GM12875 (cell line): ENCODE data around the gene PTN.

Experiments used
- H3K4me3 ChIP-seq: one replicate; pipeline ENCODE4 v1.5.1; 2011; ENCODE audit warnings: low read depth, low read length, control low read depth
- TF ChIP-seq, protein P1 (sequence below): IDR thresholded peaks from 2 replicates; pipeline ENCODE4 v1.5.1; 2011; ENCODE audit warnings: low read depth, mild to moderate bottlenecking, control low read depth, inconsistent platforms, low read length, moderate library complexity, borderline replicate concordance; ENCODE audit not compliant: insufficient read depth

The PTN gene

DNA sequence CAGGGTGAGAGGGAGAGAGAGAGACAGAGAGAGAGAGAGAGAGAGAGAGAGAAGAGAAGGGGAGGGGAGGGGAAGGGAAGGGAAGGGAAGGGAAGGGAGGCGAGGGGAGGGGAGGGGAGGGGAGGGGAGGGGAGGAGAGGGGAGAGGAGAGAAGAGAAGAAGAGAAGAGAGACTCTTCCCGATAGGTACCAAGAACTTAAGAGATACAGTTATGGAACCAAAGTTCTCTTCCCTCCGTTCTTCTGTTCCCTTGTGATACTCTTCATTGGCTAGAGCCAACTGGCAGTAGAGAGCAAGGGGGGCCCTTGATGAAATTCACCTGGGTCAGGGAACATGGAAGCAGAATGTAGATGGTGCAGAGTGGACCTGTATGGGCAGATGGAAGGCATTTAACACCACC lies 122.1 kb downstream of the PTN start:
- TF ChIP-seq, protein P1, sequence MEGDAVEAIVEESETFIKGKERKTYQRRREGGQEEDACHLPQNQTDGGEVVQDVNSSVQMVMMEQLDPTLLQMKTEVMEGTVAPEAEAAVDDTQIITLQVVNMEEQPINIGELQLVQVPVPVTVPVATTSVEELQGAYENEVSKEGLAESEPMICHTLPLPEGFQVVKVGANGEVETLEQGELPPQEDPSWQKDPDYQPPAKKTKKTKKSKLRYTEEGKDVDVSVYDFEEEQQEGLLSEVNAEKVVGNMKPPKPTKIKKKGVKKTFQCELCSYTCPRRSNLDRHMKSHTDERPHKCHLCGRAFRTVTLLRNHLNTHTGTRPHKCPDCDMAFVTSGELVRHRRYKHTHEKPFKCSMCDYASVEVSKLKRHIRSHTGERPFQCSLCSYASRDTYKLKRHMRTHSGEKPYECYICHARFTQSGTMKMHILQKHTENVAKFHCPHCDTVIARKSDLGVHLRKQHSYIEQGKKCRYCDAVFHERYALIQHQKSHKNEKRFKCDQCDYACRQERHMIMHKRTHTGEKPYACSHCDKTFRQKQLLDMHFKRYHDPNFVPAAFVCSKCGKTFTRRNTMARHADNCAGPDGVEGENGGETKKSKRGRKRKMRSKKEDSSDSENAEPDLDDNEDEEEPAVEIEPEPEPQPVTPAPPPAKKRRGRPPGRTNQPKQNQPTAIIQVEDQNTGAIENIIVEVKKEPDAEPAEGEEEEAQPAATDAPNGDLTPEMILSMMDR, result no peak
- H3K4me3 ChIP-seq, result no peak overlapping the region

DNA sequence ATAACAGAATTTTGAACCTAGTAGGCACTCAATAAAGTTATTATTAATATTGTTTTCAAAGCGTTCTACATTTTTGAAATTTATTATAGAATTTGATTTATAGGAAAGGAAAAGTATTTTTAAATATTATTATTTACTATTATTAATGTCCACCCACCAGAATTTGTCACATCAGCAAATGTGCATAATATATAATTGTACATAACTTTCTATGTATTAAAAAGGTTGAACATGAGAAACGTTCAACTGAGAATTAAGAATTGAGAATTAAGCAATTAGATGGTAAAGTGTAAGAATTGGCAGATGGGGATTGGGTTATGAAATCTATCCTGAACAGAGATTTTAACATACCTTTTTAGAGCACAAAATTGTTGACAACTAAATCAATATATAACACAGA lies 129.8 kb downstream of the PTN start:
- TF ChIP-seq, protein P1, result no peak

GRCh38 chr7:137209151-137209817 lies 134.2 kb downstream of the PTN start:
- TF ChIP-seq, protein P1, result no peak
- H3K4me3 ChIP-seq, result no peak overlapping the region

More for the DNA sequence above, 129.8 kb downstream of the PTN start:
- no peak overlapping the region for H3K4me3 ChIP-seq

DNA sequence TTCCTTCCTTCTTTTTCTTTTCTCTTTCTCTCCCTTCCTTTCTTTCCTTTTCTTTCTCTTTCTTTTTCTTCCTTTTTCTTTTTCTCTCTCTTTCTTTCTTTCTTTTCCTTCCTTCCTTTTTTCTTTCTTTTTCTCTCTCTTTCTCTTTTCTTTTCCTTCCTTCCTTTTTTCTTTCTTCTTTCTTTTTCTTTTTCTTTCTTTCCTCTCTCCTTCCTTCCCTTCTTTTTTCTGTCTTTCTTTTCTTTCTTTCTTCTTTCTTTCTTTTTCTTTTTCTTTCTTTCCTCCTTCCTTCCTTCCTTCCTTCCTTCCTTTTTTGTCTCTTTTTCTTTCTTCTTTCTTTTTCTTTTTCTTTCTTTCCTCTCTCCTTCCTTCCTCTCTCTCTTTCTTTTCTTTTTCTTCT lies 136.8 kb downstream of the PTN start:
- H3K4me3 ChIP-seq, result no peak overlapping the region
- TF ChIP-seq, protein P1, result no peak

GRCh38 chr7:137204246-137204645 lies 139.3 kb downstream of the PTN start:
- TF ChIP-seq, protein P1, result no peak
- H3K4me3 ChIP-seq, result no peak overlapping the region

- H3K4me3 ChIP-seq, result no peak overlapping the region
- TF ChIP-seq, protein P1, result no peak
Observed at GRCh38 chr7:137203351-137203750, 140.2 kb downstream of the PTN start.

DNA sequence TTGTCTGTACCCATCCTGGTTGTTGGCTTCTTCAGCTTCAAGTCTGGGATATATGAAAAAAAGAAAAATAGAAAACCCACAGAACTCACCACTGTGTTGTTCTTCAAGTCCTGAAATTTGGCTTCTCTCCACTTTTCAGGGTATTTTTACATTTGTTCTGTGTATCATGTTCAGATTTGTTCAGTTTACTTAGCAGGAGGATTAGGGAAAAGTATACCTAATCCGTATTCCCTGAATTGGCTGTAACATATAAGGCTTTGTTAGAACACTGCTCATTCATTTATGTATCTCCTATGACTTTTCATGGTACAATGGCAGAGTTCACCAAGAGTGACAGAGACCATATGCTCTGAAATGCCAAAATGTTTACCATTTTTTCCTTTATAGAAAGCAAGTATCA lies 146.9 kb downstream of the PTN start:
- TF ChIP-seq, protein P1, result no peak
- H3K4me3 ChIP-seq, result no peak overlapping the region
